K562 (cell line): ENCODE results near the gene ARPC2. TPM values are rescaled to one million over a fixed set of nuclear protein-coding genes. Genes with fewer than 3 reads are reported as not detected.
A peak's percentile ranks its signal among the peaks of the same experiment; 100 is the strongest.

Experiments
- JUND ChIP-seq, 2 experiments: IDR thresholded peaks; 2 replicates in 1 of 2; 3 replicates in 1 of 2; pipeline ENCODE4 v1.6.1; 2011; ENCODE audit warnings: borderline replicate concordance in 2 of 2, low read depth in 2 of 2, low read length in 2 of 2, improper control_type of control experiment in 1 of 2, missing biosample characterization in 1 of 2, missing genetic modification characterization in 1 of 2, missing genetic modification reagents in 1 of 2
- NR2C2 ChIP-seq, 2 experiments: fragments of 200-800 bp in 1 of 2; sonication (Bioruptor generic) in 1 of 2; sonication (generic) in 1 of 2; formaldehyde crosslinking in 1 of 2; IDR thresholded peaks; 2 replicates each; pipeline versions ENCODE4 v1.6.1 to v1.8.0; 2016 to 2022; ENCODE audit warnings: mild to moderate bottlenecking in 1 of 2, missing compliant biosample characterization in 1 of 2, missing genetic modification characterization in 1 of 2, missing genetic modification reagents in 1 of 2
- RBFOX2 ChIP-seq: fragments of 200-400 bp; formaldehyde crosslinking; IDR thresholded peaks from 2 replicates; pipeline ENCODE4 v1.6.1; 2017; ENCODE audit warnings: low read depth, mild to moderate bottlenecking, low read length, moderate library complexity
- RCOR1 ChIP-seq, 2 experiments: IDR thresholded peaks; 2 replicates each; pipeline ENCODE4 v1.6.1; 2012; ENCODE audit warnings: low read depth in 2 of 2, low read length in 2 of 2, borderline replicate concordance in 1 of 2, improper control_type of control experiment in 1 of 2
- polyA plus RNA-seq, 8 experiments: library from polyadenylated mRNA; depleted of rRNA in 4 of 8; stranded (reverse) in 5 of 8; unstranded in 3 of 8; fragments of >200 nt; fragmentation: Nextera tagmentation in 2 of 8; fragmentation: Illumina TruSeq in 1 of 8; extraction: Ambion mirVana in 2 of 8; extraction: Trizol in 1 of 8; gene quantifications; 2 replicates each; pipeline versions ENCODE4 v1.2.1 to v1.2.3, GENCODE V29; 2011 to 2014; ENCODE audit warnings: inconsistent platforms in 1 of 8, missing spikeins in 1 of 8
- total RNA-seq, 7 experiments: library from RNA; depleted of rRNA in 6 of 7; stranded (reverse); fragments of >200 nt in 6 of 7; fragmentation: Illumina TruSeq in 2 of 7; extraction: Trizol in 2 of 7; gene quantifications; 2 replicates each; pipeline versions ENCODE4 v1.2.1 to v1.2.3, GENCODE V29; 2011 to 2021; ENCODE audit warnings: low replicate concordance in 1 of 7
- TF ChIP-seq, protein P1 (sequence below): fragments of 450-650 bp; IDR thresholded peaks from 2 replicates; pipeline ENCODE4 v1.6.1; 2017; ENCODE audit warnings: antibody characterized with exemption, mild to moderate bottlenecking
- TF ChIP-seq, protein P2 (sequence below): fragments of 250-450 bp; sonication (Bioruptor Pico); IDR thresholded peaks from 2 replicates; pipeline ENCODE4 v1.6.1; 2021; ENCODE audit warnings: mild to moderate bottlenecking
- TF ChIP-seq, protein P3 (sequence below), 2 experiments: fragments of 450-650 bp in 1 of 2; sonication (generic) in 1 of 2; formaldehyde crosslinking in 1 of 2; IDR thresholded peaks; 2 replicates each; pipeline versions ENCODE4 v1.7.1 to v1.9.0; 2016 to 2022; ENCODE audit warnings: inconsistent platforms in 1 of 2, mild to moderate bottlenecking in 1 of 2, missing genetic modification reagents in 1 of 2

Gene ARPC2
- total and polyA plus RNA-seq, 9 of the 15 experiments (the other 6 are each of a cell fraction or from before 2014, with no cell fraction given), result 81.9 to 187 (median 103) TPM

DNA sequence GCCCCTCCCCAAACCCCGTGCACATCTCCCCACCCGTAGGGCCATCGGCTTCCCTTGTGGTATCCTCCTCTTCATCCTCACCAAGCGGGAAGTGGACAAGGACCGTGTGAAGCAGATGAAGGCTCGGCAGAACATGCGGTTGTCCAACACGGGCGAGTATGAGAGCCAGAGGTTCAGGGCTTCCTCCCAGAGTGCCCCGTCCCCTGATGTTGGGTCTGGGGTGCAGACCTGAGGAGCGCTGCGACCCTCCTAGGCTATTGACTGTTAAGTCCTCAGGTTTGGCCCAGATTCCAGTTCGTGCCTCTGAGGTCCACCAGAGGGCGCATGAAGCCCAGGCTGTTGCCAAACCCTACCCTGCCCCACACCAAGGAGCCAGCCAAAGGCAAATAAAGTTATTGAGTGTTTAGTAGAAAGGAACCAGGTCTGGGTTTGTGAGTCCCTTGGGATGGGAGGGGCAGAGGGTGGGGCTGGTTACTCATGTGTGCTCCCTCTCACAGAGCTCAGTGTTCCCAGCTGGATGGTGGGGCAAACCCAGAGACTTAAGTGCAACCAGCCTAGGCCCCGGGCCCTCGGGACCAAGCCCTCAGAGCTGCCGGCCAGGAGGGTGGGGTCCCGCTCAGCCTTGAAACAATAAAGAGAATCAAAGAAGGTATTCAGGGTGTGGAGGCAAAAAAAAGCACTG lies 55.7 kb downstream of the ARPC2 start (continued):
- TF ChIP-seq, protein P1, sequence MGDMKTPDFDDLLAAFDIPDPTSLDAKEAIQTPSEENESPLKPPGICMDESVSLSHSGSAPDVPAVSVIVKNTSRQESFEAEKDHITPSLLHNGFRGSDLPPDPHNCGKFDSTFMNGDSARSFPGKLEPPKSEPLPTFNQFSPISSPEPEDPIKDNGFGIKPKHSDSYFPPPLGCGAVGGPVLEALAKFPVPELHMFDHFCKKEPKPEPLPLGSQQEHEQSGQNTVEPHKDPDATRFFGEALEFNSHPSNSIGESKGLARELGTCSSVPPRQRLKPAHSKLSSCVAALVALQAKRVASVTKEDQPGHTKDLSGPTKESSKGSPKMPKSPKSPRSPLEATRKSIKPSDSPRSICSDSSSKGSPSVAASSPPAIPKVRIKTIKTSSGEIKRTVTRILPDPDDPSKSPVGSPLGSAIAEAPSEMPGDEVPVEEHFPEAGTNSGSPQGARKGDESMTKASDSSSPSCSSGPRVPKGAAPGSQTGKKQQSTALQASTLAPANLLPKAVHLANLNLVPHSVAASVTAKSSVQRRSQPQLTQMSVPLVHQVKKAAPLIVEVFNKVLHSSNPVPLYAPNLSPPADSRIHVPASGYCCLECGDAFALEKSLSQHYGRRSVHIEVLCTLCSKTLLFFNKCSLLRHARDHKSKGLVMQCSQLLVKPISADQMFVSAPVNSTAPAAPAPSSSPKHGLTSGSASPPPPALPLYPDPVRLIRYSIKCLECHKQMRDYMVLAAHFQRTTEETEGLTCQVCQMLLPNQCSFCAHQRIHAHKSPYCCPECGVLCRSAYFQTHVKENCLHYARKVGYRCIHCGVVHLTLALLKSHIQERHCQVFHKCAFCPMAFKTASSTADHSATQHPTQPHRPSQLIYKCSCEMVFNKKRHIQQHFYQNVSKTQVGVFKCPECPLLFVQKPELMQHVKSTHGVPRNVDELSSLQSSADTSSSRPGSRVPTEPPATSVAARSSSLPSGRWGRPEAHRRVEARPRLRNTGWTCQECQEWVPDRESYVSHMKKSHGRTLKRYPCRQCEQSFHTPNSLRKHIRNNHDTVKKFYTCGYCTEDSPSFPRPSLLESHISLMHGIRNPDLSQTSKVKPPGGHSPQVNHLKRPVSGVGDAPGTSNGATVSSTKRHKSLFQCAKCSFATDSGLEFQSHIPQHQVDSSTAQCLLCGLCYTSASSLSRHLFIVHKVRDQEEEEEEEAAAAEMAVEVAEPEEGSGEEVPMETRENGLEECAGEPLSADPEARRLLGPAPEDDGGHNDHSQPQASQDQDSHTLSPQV, result peak; percentile 25; the same call in 1 of the 2 replicates
- TF ChIP-seq RCOR1 (IDR thresholded peaks at IDR 0.05; ENCODE audit: borderline replicate concordance in 1 of 2, low read depth in 2 of 2, low read length in 2 of 2) (peak in 1 of 2 experiments; percentile 61; a peak in 1 of 4 replicates), JUND (IDR thresholded peaks at IDR 0.05; ENCODE audit: borderline replicate concordance, low read depth, low read length) (peak; percentile 41; the same call in 1 of the 2 replicates), JUND (tag; IDR thresholded peaks at IDR 0.05; ENCODE audit: borderline replicate concordance, low read depth, low read length) (no peak; the same call in 2 of the 3 replicates), RBFOX2 (peak; percentile 64), NR2C2 (CRISPR knock-in tag; IDR thresholded peaks at IDR 0.05) (no peak), NR2C2 (tag; IDR thresholded peaks at IDR 0.05) (no peak)
- TF ChIP-seq, protein P2, sequence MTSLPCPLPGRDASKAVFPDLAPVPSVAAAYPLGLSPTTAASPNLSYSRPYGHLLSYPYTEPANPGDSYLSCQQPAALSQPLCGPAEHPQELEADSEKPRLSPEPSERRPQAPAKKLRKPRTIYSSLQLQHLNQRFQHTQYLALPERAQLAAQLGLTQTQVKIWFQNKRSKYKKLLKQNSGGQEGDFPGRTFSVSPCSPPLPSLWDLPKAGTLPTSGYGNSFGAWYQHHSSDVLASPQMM (CRISPR knock-in tag), result no peak
- TF ChIP-seq, protein P3, sequence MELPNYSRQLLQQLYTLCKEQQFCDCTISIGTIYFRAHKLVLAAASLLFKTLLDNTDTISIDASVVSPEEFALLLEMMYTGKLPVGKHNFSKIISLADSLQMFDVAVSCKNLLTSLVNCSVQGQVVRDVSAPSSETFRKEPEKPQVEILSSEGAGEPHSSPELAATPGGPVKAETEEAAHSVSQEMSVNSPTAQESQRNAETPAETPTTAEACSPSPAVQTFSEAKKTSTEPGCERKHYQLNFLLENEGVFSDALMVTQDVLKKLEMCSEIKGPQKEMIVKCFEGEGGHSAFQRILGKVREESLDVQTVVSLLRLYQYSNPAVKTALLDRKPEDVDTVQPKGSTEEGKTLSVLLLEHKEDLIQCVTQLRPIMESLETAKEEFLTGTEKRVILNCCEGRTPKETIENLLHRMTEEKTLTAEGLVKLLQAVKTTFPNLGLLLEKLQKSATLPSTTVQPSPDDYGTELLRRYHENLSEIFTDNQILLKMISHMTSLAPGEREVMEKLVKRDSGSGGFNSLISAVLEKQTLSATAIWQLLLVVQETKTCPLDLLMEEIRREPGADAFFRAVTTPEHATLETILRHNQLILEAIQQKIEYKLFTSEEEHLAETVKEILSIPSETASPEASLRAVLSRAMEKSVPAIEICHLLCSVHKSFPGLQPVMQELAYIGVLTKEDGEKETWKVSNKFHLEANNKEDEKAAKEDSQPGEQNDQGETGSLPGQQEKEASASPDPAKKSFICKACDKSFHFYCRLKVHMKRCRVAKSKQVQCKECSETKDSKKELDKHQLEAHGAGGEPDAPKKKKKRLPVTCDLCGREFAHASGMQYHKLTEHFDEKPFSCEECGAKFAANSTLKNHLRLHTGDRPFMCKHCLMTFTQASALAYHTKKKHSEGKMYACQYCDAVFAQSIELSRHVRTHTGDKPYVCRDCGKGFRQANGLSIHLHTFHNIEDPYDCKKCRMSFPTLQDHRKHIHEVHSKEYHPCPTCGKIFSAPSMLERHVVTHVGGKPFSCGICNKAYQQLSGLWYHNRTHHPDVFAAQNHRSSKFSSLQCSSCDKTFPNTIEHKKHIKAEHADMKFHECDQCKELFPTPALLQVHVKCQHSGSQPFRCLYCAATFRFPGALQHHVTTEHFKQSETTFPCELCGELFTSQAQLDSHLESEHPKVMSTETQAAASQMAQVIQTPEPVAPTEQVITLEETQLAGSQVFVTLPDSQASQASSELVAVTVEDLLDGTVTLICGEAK (IDR thresholded peaks at IDR 0.05), result peak; percentile 93
- TF ChIP-seq, protein P3 (CRISPR knock-in tag; IDR thresholded peaks at IDR 0.05), result peak; percentile 80
